Immature natural killer cell (primary cell): Measurements from ENCODE around the gene VCY1B. TPM values are rescaled to one million over a fixed set of nuclear protein-coding genes. Genes with fewer than 3 reads are reported as not detected.
"Not testable (repeated sequence)": the region's sequence is repeated elsewhere in the genome, so short reads cannot be mapped to it uniquely, and the experiment has no call there.

ENCODE experiments used
- DNase-seq, 3 donors: peaks; one replicate each; pipeline ENCODE4 v3.0.0; 2022; ENCODE audit warnings: mixed read lengths in 1 of 3
- H3K27ac Mint-ChIP-seq, 6 donors: one replicate each; pipeline ENCODE4 v1.8.0; 2020; ENCODE audit warnings: mixed read lengths in 6 of 6, mild to moderate bottlenecking in 5 of 6, inconsistent platforms in 4 of 6, moderate library complexity in 3 of 6
- H3K27me3 Mint-ChIP-seq, 3 donors: one replicate each; pipeline ENCODE4 v1.8.0; 2020 to 2021; ENCODE audit warnings: low read depth in 3 of 3, mild to moderate bottlenecking in 3 of 3, mixed read lengths in 3 of 3, moderate library complexity in 3 of 3, inconsistent platforms in 1 of 3
- H3K36me3 Mint-ChIP-seq, 3 donors: one replicate each; pipeline ENCODE4 v1.8.0; 2020; ENCODE audit warnings: mixed read lengths in 3 of 3, inconsistent platforms in 2 of 3, mild to moderate bottlenecking in 2 of 3
- H3K4me1 Mint-ChIP-seq, 2 donors: one replicate each; pipeline ENCODE4 v1.8.0; 2020; ENCODE audit warnings: inconsistent platforms in 2 of 2, mild to moderate bottlenecking in 2 of 2, mixed read lengths in 2 of 2, moderate library complexity in 1 of 2
- H3K4me3 Mint-ChIP-seq, 5 donors: one replicate each; pipeline ENCODE4 v1.8.0; 2020; ENCODE audit warnings: mild to moderate bottlenecking in 5 of 5, mixed read lengths in 5 of 5, inconsistent platforms in 3 of 5, moderate library complexity in 3 of 5
- H3K9me3 Mint-ChIP-seq, 6 donors: one replicate each; pipeline ENCODE4 v1.8.0; 2020; ENCODE audit warnings: mild to moderate bottlenecking in 6 of 6, mixed read lengths in 6 of 6, inconsistent platforms in 4 of 6, moderate library complexity in 3 of 6
- polyA plus RNA-seq, 3 donors: library from polyadenylated mRNA; unstranded; fragments of 300-500 nt; fragmentation: Illumina TruSeq; gene quantifications; one replicate each; pipeline ENCODE4 v1.2.3, GENCODE V29; 2021

VCY1B gene
- not detected for polyA plus RNA-seq

DNA sequence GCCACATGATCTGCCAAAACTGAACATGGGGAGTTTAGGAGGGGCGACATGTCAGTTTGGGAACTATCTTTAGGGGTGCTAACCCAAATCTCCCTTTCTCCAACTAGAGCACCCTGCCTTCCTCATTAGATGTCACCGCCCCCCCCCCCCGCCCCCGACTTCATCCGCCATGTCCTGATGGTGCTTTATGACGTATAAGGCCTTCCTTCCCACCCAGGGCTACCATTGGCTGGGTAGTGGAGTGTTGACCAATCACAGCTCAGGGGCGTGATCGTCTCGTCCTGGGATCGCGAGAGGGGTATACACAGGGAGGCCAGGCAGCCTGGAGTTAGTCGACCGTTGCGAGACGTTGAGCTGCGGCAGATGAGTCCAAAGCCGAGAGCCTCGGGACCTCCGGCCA, at the start of gene VCY1B:
VCY1B (plus strand) TSS at position 301 of the 400 bp plus-strand sequence; CDS start at position 364, 63 bp downstream.
- not testable (repeated sequence) for H3K4me3 Mint-ChIP-seq, H3K36me3 Mint-ChIP-seq, H3K9me3 Mint-ChIP-seq, H3K4me1 Mint-ChIP-seq, DNase-seq, H3K27me3 Mint-ChIP-seq, H3K27ac Mint-ChIP-seq

GRCh38 chrY:14011916-14012315, 44.1 kb upstream of the VCY1B start:
- DNase-seq, H3K9me3 Mint-ChIP-seq, H3K4me1 Mint-ChIP-seq, H3K27me3 Mint-ChIP-seq, H3K36me3 Mint-ChIP-seq, H3K27ac Mint-ChIP-seq, H3K4me3 Mint-ChIP-seq: not testable (repeated sequence)

- H3K27ac Mint-ChIP-seq, H3K36me3 Mint-ChIP-seq, H3K9me3 Mint-ChIP-seq, H3K27me3 Mint-ChIP-seq, H3K4me3 Mint-ChIP-seq, DNase-seq, H3K4me1 Mint-ChIP-seq: not testable (repeated sequence)
Measured at GRCh38 chrY:14030395-14030794, 25.6 kb upstream of the VCY1B start.

- Mint-ChIP-seq H3K9me3 (no peaks in the 10 kb centered on the region), H3K4me3 (no peak overlapping the region), H3K4me1 (no peaks in the 10 kb centered on the region), H3K27me3 (no peaks in the 10 kb centered on the region), H3K36me3 (no peaks in the 10 kb centered on the region), H3K27ac (no peak overlapping the region)
- no peak for DNase-seq
Measured at GRCh38 chrY:14085877-14086276, 29.9 kb downstream of the VCY1B start.

Other genes with a start within 250 kb of the VCY1B start
- gene VCY, start 69.8 kb upstream of the VCY1B start, polyA plus RNA-seq, result not detected